GM12878 (cell line): ENCODE results near the gene GHRL.

ENCODE experiments used
- CREB1 ChIP-seq: IDR thresholded peaks from 2 replicates; pipeline ENCODE4 v1.6.1; 2012; ENCODE audit warnings: low read depth, mild to moderate bottlenecking, inconsistent platforms
- EGR1 ChIP-seq, 2 experiments: IDR thresholded peaks; 1 replicate in 1 of 2; 2 replicates in 1 of 2; pipeline ENCODE4 v1.6.1; 2011 to 2012; ENCODE audit warnings: low read depth in 2 of 2, low read length in 2 of 2, borderline replicate concordance in 1 of 2, mild to moderate bottlenecking in 1 of 2, moderate library complexity in 1 of 2
- ETV6 ChIP-seq, 2 experiments: fragments of 450-650 bp in 1 of 2; IDR thresholded peaks in 1 of 2; conservative IDR thresholded peaks in 1 of 2; 2 replicates each; pipeline ENCODE4 v1.6.1; 2014; ENCODE audit warnings: antibody characterized with exemption in 1 of 2, borderline replicate concordance in 1 of 2, low read depth in 1 of 2, mild to moderate bottlenecking in 1 of 2, moderate library complexity in 1 of 2
- NBN ChIP-seq: fragments of 450-650 bp; IDR thresholded peaks from 2 replicates; pipeline ENCODE4 v1.6.1; 2016
- POLR2A ChIP-seq: IDR thresholded peaks from 2 replicates; pipeline ENCODE4 v1.6.1; 2011; ENCODE audit warnings: low read depth, mild to moderate bottlenecking, low read length
- TARDBP ChIP-seq: IDR thresholded peaks from 2 replicates; pipeline ENCODE4 v1.6.1; 2016; ENCODE audit warnings: borderline replicate concordance

- TF ChIP-seq POLR2A (peak; percentile 74), TARDBP (no peak), NBN (no peak), ETV6 (conservative IDR thresholded peaks at IDR 0.05 in 1 of 2, IDR thresholded peaks at IDR 0.05 in 1 of 2; ENCODE audit: borderline replicate concordance in 1 of 2, low read depth in 1 of 2) (no peak), CREB1 (no peak), EGR1 (IDR thresholded peaks at IDR 0.05; ENCODE audit: borderline replicate concordance in 1 of 2, low read depth in 2 of 2, low read length in 2 of 2) (no peak)
Measured at GRCh38 chr3:10248984-10249748, 43.6 kb downstream of the GHRL start.
